Measurements from ENCODE around the gene DISC1. TPM values are rescaled to one million over a fixed set of nuclear protein-coding genes. Genes with fewer than 3 reads are reported as not detected.
"Not testable (repeated sequence)": the region's sequence is repeated elsewhere in the genome, so short reads cannot be mapped to it uniquely, and the experiment has no call there.

The DISC1 gene
- total RNA-seq, 1 donor from 2014 or later = 5.2 TPM

DNA sequence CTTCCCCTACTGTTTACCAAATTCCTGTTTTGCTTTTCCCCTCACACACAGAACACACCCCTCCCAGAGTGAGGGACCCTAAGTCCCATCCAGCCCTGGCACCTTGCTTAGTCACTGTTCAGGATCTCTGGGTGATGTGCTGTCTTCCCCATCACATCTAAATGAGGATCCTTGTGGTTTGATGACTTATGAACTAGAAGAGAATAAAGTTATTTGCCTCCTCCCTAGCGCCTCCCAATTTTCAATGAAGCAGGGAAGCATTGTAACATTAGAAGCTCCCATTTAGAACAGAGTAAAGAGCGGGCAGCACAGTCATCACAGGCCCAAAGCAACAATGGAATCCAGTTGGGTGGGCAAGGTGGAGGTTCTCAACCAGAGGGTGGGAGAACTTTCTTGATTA, 27.0 kb downstream of the DISC1 start:
- no peak overlapping the region for H3K4me3 Mint-ChIP-seq (ENCODE audit: low read depth)
- H3K9me3 Mint-ChIP-seq (ENCODE audit: low read depth) = peaks cover 36% of the 10 kb centered on the region
- TF ChIP-seq, protein P1, sequence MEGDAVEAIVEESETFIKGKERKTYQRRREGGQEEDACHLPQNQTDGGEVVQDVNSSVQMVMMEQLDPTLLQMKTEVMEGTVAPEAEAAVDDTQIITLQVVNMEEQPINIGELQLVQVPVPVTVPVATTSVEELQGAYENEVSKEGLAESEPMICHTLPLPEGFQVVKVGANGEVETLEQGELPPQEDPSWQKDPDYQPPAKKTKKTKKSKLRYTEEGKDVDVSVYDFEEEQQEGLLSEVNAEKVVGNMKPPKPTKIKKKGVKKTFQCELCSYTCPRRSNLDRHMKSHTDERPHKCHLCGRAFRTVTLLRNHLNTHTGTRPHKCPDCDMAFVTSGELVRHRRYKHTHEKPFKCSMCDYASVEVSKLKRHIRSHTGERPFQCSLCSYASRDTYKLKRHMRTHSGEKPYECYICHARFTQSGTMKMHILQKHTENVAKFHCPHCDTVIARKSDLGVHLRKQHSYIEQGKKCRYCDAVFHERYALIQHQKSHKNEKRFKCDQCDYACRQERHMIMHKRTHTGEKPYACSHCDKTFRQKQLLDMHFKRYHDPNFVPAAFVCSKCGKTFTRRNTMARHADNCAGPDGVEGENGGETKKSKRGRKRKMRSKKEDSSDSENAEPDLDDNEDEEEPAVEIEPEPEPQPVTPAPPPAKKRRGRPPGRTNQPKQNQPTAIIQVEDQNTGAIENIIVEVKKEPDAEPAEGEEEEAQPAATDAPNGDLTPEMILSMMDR (IDR thresholded peaks at IDR 0.05; ENCODE audit: unreplicated experiment) = no peak
- no peak overlapping the region for H3K27ac Mint-ChIP-seq
- H3K27me3 Mint-ChIP-seq = no peaks in the 10 kb centered on the region
- peaks cover 2% of the 10 kb centered on the region for H3K4me1 Mint-ChIP-seq (ENCODE audit: low read depth)
- DNase-seq (ENCODE audit: low spot score, unreplicated experiment) = no peak
- H3K36me3 Mint-ChIP-seq (ENCODE audit: insufficient read depth) = peaks cover 5% of the 10 kb centered on the region

DNA sequence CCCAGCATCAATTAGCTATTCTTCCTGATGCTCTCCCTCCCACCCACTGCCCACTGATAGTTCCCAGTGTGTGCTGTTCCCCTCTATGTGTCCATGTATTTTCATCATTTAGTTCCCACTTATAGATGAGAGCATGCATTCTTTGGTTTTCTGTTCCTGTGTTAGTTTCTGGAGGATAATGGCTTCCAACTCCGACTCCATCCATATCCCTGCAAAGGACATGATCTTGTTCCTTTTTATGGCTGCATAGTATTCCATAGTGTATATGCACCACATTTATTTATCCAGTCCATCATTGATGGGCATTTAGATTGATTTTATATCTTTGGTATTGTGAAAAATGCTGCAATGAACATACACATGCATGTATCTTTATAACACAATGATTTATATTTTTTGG, 30.2 kb downstream of the DISC1 start:
- Mint-ChIP-seq H3K27ac (no peak overlapping the region), H3K36me3 (ENCODE audit: insufficient read depth) (peaks cover 11% of the 10 kb centered on the region), H3K4me3 (ENCODE audit: low read depth) (no peak overlapping the region), H3K9me3 (ENCODE audit: low read depth) (peaks cover 48% of the 10 kb centered on the region), H3K4me1 (ENCODE audit: low read depth) (peaks cover 7% of the 10 kb centered on the region), H3K27me3 (no peaks in the 10 kb centered on the region)
- no peak for DNase-seq (ENCODE audit: low spot score, unreplicated experiment)
- TF ChIP-seq, protein P1 (IDR thresholded peaks at IDR 0.05; ENCODE audit: unreplicated experiment) = no peak

DNA sequence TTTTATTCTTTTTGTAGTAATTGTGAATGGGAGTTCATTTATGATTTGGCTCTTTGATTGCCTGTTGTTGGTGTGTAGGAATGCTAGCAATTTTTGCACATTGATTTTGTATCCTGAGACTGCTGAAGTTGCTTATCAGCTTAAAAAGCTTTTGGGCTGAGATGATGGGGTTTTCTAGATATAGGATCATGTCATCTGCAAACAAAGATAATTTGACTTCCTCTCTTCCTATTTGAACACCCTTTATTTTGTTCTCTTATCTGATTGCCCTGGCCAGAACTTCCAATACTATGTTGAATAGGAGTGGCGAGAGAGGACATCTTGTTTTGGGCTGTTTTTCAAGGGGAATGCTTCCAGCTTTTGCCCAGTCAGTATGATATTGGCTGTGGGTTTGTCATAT, 31.6 kb downstream of the DISC1 start:
- not testable (repeated sequence) for H3K4me1 Mint-ChIP-seq (ENCODE audit: low read depth); DNase-seq (ENCODE audit: low spot score, unreplicated experiment); H3K27ac Mint-ChIP-seq; H3K27me3 Mint-ChIP-seq; H3K4me3 Mint-ChIP-seq (ENCODE audit: low read depth)
- H3K36me3 Mint-ChIP-seq (ENCODE audit: insufficient read depth) = peaks cover 11% of the 10 kb centered on the region
- H3K9me3 Mint-ChIP-seq (ENCODE audit: low read depth) = peaks cover 52% of the 10 kb centered on the region

DNA sequence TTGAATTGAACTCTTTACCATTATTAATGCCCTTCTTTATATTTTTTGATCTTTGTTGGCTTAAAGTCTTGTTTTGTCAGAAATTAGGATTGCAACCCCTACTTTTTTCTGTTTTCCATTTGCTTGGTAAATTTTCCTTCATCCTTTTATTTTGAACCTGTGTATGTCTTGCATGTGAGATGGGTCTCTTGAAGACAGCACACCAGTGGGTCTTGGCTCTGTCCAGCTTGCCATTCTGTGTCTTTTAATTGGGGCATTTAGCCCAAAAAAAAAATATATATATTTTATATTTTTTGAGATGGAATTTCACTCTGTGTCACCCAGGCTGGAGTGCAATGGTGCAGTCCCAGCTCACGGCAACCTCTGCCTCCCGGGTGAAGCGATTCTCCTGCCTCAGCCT, 33.6 kb downstream of the DISC1 start:
- no peak for DNase-seq (ENCODE audit: low spot score, unreplicated experiment)
- H3K27me3 Mint-ChIP-seq = no peaks in the 10 kb centered on the region
- TF ChIP-seq, protein P1 (IDR thresholded peaks at IDR 0.05; ENCODE audit: unreplicated experiment) = no peak
- no peak overlapping the region for H3K27ac Mint-ChIP-seq
- peaks cover 11% of the 10 kb centered on the region for H3K36me3 Mint-ChIP-seq (ENCODE audit: insufficient read depth)
- peaks cover 6% of the 10 kb centered on the region for H3K4me1 Mint-ChIP-seq (ENCODE audit: low read depth)
- H3K4me3 Mint-ChIP-seq (ENCODE audit: low read depth) = no peak overlapping the region
- H3K9me3 Mint-ChIP-seq (ENCODE audit: low read depth) = peaks cover 52% of the 10 kb centered on the region

DNA sequence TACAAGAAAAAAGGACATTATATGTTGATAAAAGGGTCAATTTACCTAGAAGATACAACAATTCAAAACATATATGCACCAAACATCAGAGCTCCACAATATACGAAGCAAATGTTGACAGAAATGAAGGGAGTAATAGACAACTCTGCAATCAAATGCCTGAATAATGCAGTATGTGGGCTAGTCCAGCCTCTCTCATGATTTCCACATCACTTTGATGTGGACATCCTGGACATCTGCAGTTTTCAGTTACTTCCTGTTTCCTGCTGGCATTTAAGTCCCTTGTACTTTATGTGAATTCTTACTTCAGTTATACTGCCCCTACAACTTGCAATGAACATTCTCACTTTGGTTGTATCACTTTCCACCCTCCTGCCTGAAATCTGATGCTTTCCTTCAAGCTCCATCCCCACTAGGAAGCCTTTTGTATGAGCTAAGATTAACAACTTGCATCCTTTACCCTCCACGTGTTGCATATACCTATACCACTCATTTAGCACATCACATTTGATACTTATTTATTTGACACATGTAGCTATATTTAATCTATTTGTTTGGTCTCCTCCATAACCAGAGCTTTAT, 36.7 kb downstream of the DISC1 start:
- H3K9me3 Mint-ChIP-seq (ENCODE audit: low read depth) = peaks cover 31% of the 10 kb centered on the region
- H3K4me1 Mint-ChIP-seq (ENCODE audit: low read depth) = peaks cover 15% of the 10 kb centered on the region
- no peak for DNase-seq (ENCODE audit: low spot score, unreplicated experiment)
- peaks cover 8% of the 10 kb centered on the region for H3K36me3 Mint-ChIP-seq (ENCODE audit: insufficient read depth)
- no peaks in the 10 kb centered on the region for H3K27me3 Mint-ChIP-seq
- H3K27ac Mint-ChIP-seq = no peak overlapping the region
- TF ChIP-seq, protein P1 (IDR thresholded peaks at IDR 0.05; ENCODE audit: unreplicated experiment) = no peak
- H3K4me3 Mint-ChIP-seq (ENCODE audit: low read depth) = no peak overlapping the region

DNA sequence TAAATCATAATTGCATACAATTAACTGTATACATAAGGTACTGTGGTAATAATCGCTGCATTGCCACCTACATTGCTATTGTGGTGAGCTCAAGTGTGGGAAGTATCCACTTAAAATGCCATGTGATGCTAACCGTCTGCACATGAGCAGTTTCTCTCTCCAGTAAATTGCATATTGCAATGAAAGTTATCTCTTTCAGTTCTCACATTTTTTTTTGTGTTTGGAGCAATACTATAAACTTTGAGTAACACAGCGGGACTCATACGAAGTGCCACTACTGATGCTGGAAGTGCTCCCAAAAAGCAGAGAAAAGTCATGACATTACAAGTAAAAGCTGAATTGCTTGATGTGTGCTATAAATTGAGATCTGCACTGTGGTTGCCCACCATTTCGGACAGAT, 38.5 kb downstream of the DISC1 start:
- Mint-ChIP-seq H3K9me3 (ENCODE audit: low read depth) (peaks cover 28% of the 10 kb centered on the region), H3K4me1 (ENCODE audit: low read depth) (peaks cover 9% of the 10 kb centered on the region), H3K4me3 (ENCODE audit: low read depth) (no peak overlapping the region), H3K27ac (no peak overlapping the region), H3K27me3 (no peaks in the 10 kb centered on the region), H3K36me3 (ENCODE audit: insufficient read depth) (peaks cover 9% of the 10 kb centered on the region)
- no peak for DNase-seq (ENCODE audit: low spot score, unreplicated experiment)
- TF ChIP-seq, protein P1 (IDR thresholded peaks at IDR 0.05; ENCODE audit: unreplicated experiment) = no peak

Measured in progenitor cell of endocrine pancreas (in vitro differentiated cells).